ENCODE measurements around the gene CPTP.

- TF ChIP-seq, protein P1, sequence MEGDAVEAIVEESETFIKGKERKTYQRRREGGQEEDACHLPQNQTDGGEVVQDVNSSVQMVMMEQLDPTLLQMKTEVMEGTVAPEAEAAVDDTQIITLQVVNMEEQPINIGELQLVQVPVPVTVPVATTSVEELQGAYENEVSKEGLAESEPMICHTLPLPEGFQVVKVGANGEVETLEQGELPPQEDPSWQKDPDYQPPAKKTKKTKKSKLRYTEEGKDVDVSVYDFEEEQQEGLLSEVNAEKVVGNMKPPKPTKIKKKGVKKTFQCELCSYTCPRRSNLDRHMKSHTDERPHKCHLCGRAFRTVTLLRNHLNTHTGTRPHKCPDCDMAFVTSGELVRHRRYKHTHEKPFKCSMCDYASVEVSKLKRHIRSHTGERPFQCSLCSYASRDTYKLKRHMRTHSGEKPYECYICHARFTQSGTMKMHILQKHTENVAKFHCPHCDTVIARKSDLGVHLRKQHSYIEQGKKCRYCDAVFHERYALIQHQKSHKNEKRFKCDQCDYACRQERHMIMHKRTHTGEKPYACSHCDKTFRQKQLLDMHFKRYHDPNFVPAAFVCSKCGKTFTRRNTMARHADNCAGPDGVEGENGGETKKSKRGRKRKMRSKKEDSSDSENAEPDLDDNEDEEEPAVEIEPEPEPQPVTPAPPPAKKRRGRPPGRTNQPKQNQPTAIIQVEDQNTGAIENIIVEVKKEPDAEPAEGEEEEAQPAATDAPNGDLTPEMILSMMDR (IDR thresholded peaks at IDR 0.05; ENCODE audit: low read depth, low read length), result peak; percentile 7
- TF ChIP-seq POLR2A (IDR thresholded peaks at IDR 0.05; ENCODE audit: extremely low read depth, insufficient read length) (no peak), MYC (IDR thresholded peaks at IDR 0.05; ENCODE audit: low read depth, low read length) (no peak)
Observed at GRCh38 chr1:1290238-1290731, 34.3 kb upstream of the CPTP start.
